Measurements from ENCODE around the gene CPLX4.

Gene CPLX4, protein sequence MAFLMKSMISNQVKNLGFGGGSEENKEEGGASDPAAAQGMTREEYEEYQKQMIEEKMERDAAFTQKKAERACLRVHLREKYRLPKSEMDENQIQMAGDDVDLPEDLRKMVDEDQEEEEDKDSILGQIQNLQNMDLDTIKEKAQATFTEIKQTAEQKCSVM

GRCh38 chr18:59318460-59319050, at the start of gene CPLX4:
CPLX4 (minus strand) TSS chr18:59318649; CDS start chr18:59318462, 187 bp downstream.
- DNase-seq (ENCODE audit: low spot score in 2 of 2), result no peak
- Histone ChIP-seq H3K9me3 (no peaks in the 10 kb centered on the region), H3K27me3 (ENCODE audit: low read depth) (0 out of 2 replicates have a peak, but pooled peaks cover 2% of the 10 kb centered on the region), H3K4me3 (no peak within 1 kb of the TSS), H3K36me3 (replicated peaks) (no peaks in the 10 kb centered on the region), H3K4me1 (0 out of 2 replicates have a peak, but pooled peaks cover 4% of the 10 kb centered on the region)
- in situ Hi-C loops (cut with MboI; ENCODE audit: low sequenced_read_pairs), result no loop called here

DNA sequence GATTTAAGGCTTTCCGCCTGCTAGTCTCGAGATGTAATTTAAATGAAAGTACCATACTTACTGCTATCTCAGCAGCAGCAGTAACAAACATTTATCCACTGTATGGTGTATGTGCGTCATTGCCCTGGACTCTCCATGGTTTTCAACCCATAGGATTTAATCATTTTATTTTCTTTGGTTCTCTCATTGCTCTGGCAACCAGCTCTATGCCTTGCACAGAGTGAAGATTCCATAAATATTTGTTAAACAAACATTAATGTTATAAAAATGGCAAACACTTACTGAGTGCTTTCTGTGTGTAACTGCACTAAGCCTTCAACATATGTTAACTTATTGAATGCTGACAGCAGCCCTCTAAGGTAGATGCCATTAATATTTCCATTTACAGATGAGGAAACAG, 41.9 kb upstream of the CPLX4 start:
- Histone ChIP-seq H3K36me3 (replicated peaks) (peaks cover 16% of the 10 kb centered on the region), H3K4me1 (peaks cover 9% of the 10 kb centered on the region), H3K27me3 (ENCODE audit: low read depth) (no peaks in the 10 kb centered on the region), H3K9me3 (no peaks in the 10 kb centered on the region), H3K4me3 (no peak overlapping the region)
- in situ Hi-C loops (cut with MboI; ENCODE audit: low sequenced_read_pairs), result no loop called here
- no peak for DNase-seq (ENCODE audit: low spot score in 2 of 2)

DNA sequence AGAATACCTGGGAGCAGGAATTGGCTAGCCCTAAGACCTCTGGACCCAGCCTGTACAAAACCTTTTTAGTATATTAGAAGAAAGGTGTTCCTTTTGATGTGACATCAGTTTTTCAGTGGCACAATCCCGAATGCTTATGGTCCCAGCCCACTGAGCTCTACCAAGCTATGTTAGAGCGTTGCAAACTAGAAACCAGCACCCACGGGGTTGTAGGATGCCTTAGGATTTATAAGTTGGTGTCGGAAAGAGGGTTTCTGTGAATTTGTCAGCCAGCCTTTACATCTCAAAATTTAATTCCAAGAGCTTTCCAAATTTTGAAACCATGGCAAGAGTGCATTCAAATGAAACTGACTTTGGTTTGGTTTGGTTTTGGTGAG, 41.1 kb upstream of the CPLX4 start:
- H3K27me3 ChIP-seq (ENCODE audit: low read depth), result no peaks in the 10 kb centered on the region
- H3K36me3 ChIP-seq (replicated peaks), result peaks cover 24% of the 10 kb centered on the region
- in situ Hi-C loops (cut with MboI; ENCODE audit: low sequenced_read_pairs), result no loop called here
- H3K4me3 ChIP-seq, result peak overlapping the region; percentile 97
- no peak for DNase-seq (ENCODE audit: low spot score in 2 of 2)
- H3K9me3 ChIP-seq, result no peaks in the 10 kb centered on the region
- peaks cover 9% of the 10 kb centered on the region for H3K4me1 ChIP-seq

GRCh38 chr18:59358712-59359575, 40.5 kb upstream of the CPLX4 start, which contains the start of gene LMAN1:
LMAN1 (minus strand) TSS chr18:59359265; CDS start chr18:59359244, 21 bp downstream.
- H3K4me3 ChIP-seq, result peak within 1 kb of the TSS; percentile 97
- in situ Hi-C loops (cut with MboI; ENCODE audit: low sequenced_read_pairs), result no loop called here
- DNase-seq (ENCODE audit: low spot score in 2 of 2), result peak; percentile 85 to 97
- no peaks in the 10 kb centered on the region for H3K27me3 ChIP-seq (ENCODE audit: low read depth)
- H3K4me1 ChIP-seq, result peaks cover 9% of the 10 kb centered on the region
- H3K9me3 ChIP-seq, result no peaks in the 10 kb centered on the region
- H3K36me3 ChIP-seq (replicated peaks), result peaks cover 31% of the 10 kb centered on the region

DNA sequence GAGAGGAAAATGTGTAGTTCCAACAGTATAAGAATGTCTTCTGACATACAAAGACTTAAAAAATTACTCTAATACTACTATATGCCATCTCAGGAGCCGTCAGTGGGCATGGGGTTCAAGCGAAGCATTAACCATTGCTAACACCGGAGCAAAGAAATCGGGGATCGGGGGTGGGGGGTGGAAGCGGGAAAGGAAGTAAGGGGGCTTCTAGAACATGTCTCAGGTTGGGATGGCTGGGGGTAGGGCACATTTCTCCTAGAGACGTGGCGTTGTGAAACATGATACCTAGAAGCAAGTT, 39.9 kb upstream of the CPLX4 start:
- Histone ChIP-seq H3K27me3 (ENCODE audit: low read depth) (no peaks in the 10 kb centered on the region), H3K4me3 (peak overlapping the region; percentile 97), H3K36me3 (replicated peaks) (peaks cover 36% of the 10 kb centered on the region), H3K4me1 (peaks cover 9% of the 10 kb centered on the region), H3K9me3 (no peaks in the 10 kb centered on the region)
- in situ Hi-C loops (cut with MboI; ENCODE audit: low sequenced_read_pairs), result no loop called here
- DNase-seq (ENCODE audit: low spot score in 2 of 2), result peak in 1 of 2 experiments; percentile 62

DNA sequence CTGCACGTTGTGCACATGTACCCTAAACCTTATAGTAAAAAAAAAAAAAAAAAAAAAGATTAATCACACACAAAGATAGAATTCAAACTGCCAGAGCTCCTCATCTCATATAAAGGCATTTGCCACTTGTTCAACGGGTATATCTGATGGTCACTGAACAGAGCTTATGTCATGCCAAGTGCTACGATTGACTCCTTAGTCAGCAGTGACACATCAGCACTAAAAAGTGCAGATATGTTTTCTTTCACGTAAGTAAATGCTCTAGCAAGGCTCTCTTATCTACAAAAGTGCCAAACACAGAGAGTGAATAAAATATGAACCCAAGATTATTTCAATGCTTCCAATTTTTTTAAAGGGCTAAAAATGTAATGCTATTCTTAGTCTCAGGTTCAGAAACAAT, 39.5 kb upstream of the CPLX4 start:
- peaks cover 9% of the 10 kb centered on the region for H3K4me1 ChIP-seq
- H3K9me3 ChIP-seq, result no peaks in the 10 kb centered on the region
- in situ Hi-C loops (cut with MboI; ENCODE audit: low sequenced_read_pairs), result no loop called here
- DNase-seq (ENCODE audit: low spot score in 2 of 2), result no peak
- peak overlapping the region; percentile 97 for H3K4me3 ChIP-seq
- no peaks in the 10 kb centered on the region for H3K27me3 ChIP-seq (ENCODE audit: low read depth)
- H3K36me3 ChIP-seq (replicated peaks), result peaks cover 41% of the 10 kb centered on the region

DNA sequence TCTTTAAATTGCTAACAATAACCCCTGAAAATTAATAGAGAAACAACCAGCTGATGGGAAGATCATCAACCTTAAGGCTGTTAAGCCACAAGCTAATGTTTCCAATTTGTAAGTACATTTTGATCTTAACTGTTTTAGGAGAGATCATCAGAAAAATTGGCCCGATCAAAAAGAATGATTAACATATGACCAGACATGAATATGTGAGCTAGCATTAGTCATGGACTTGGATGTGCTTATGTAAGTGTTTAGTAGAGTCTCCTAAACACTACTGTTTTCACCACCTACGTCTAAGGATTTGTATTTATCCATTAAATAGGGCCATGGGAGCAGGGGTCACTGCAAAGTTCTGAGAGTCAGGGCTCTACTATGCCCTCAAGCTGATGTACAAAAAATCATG, 36.3 kb upstream of the CPLX4 start:
- H3K4me3 ChIP-seq, result no peak overlapping the region
- no peak for DNase-seq (ENCODE audit: low spot score in 2 of 2)
- in situ Hi-C loops (cut with MboI; ENCODE audit: low sequenced_read_pairs), result no loop called here
- H3K4me1 ChIP-seq, result peaks cover 9% of the 10 kb centered on the region
- no peaks in the 10 kb centered on the region for H3K9me3 ChIP-seq
- H3K36me3 ChIP-seq (replicated peaks), result peaks cover 72% of the 10 kb centered on the region
- H3K27me3 ChIP-seq (ENCODE audit: low read depth), result no peaks in the 10 kb centered on the region

- in situ Hi-C loops (cut with MboI; ENCODE audit: low sequenced_read_pairs), result no loop called here
- H3K9me3 ChIP-seq, result no peaks in the 10 kb centered on the region
- H3K27me3 ChIP-seq (ENCODE audit: low read depth), result no peaks in the 10 kb centered on the region
- peaks cover 81% of the 10 kb centered on the region for H3K36me3 ChIP-seq (replicated peaks)
- H3K4me3 ChIP-seq, result no peak overlapping the region
- H3K4me1 ChIP-seq, result peaks cover 9% of the 10 kb centered on the region
- DNase-seq (ENCODE audit: low spot score in 2 of 2), result no peak
Measured at GRCh38 chr18:59353079-59353680, 34.7 kb upstream of the CPLX4 start.

GRCh38 chr18:59352250-59352855, 33.9 kb upstream of the CPLX4 start:
- Histone ChIP-seq H3K36me3 (replicated peaks) (peaks cover 88% of the 10 kb centered on the region), H3K9me3 (no peaks in the 10 kb centered on the region), H3K4me3 (no peak overlapping the region), H3K27me3 (ENCODE audit: low read depth) (no peaks in the 10 kb centered on the region), H3K4me1 (peaks cover 6% of the 10 kb centered on the region)
- DNase-seq (ENCODE audit: low spot score in 2 of 2), result no peak
- in situ Hi-C loops (cut with MboI; ENCODE audit: low sequenced_read_pairs), result no loop called here

DNA sequence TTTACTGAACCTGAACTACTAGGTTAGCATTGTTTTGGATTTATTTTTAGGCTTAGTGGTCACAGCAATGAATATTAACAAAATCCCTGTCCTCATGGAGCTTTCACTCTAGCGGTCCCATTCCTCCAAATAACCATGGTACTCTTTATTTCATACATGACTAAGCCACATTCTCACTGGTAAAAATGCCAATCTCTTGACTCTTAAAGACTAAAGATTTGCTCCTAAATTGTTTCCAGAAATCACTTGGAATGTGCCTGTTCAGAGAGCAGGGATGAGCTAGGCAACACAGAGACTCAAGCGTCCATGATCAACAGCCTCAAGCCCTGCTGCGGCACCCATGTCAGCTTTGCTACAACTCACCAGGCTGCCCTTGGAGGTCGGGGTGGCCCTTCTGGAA, 27.1 kb upstream of the CPLX4 start:
- in situ Hi-C loops (cut with MboI; ENCODE audit: low sequenced_read_pairs), result no loop called here
- Histone ChIP-seq H3K36me3 (replicated peaks) (peaks cover 81% of the 10 kb centered on the region), H3K27me3 (ENCODE audit: low read depth) (no peaks in the 10 kb centered on the region), H3K4me3 (no peak overlapping the region), H3K9me3 (no peaks in the 10 kb centered on the region), H3K4me1 (no peaks in the 10 kb centered on the region)
- DNase-seq (ENCODE audit: low spot score in 2 of 2), result no peak

GRCh38 chr18:59344996-59345395, 26.5 kb upstream of the CPLX4 start:
- Histone ChIP-seq H3K4me1 (no peaks in the 10 kb centered on the region), H3K9me3 (no peaks in the 10 kb centered on the region), H3K4me3 (no peak overlapping the region), H3K36me3 (replicated peaks) (peaks cover 82% of the 10 kb centered on the region), H3K27me3 (ENCODE audit: low read depth) (no peaks in the 10 kb centered on the region)
- in situ Hi-C loops (cut with MboI; ENCODE audit: low sequenced_read_pairs), result no loop called here
- no peak for DNase-seq (ENCODE audit: low spot score in 2 of 2)

GRCh38 chr18:59343926-59344325, 25.5 kb upstream of the CPLX4 start:
- DNase-seq (ENCODE audit: low spot score in 2 of 2), result no peak
- peaks cover 78% of the 10 kb centered on the region for H3K36me3 ChIP-seq (replicated peaks)

DNA sequence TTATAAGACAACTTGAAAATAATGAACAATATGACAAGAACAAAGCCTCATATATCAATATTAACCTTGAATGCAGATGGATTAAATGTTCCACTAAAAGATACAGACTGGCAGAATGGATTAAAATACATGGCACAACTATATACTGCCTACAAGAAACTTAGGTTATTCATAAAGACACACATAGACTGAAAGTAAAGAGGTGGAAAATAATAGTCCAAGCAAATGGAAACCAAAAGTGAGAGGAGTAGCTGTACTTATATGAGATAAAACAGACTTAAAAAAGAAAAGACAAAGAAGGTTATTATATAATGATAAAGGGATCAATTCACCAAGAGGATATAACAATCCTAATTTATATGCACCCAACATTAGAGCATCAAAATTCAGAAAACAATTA, 22.4 kb upstream of the CPLX4 start:
- Histone ChIP-seq H3K4me1 (no peaks in the 10 kb centered on the region), H3K9me3 (no peaks in the 10 kb centered on the region), H3K27me3 (ENCODE audit: low read depth) (no peaks in the 10 kb centered on the region), H3K36me3 (replicated peaks) (peaks cover 74% of the 10 kb centered on the region), H3K4me3 (no peak overlapping the region)
- no peak for DNase-seq (ENCODE audit: low spot score in 2 of 2)
- in situ Hi-C loops (cut with MboI; ENCODE audit: low sequenced_read_pairs), result no loop called here

More at GRCh38 chr18:59343926-59344325, 25.5 kb upstream of the CPLX4 start:
- Histone ChIP-seq H3K27me3 (ENCODE audit: low read depth) (no peaks in the 10 kb centered on the region), H3K4me1 (no peaks in the 10 kb centered on the region), H3K9me3 (no peaks in the 10 kb centered on the region), H3K4me3 (no peak overlapping the region)
- in situ Hi-C loops (cut with MboI; ENCODE audit: low sequenced_read_pairs), result no loop called here

Data from HAP-1 (cell line).